ENCODE results near the gene SFR1. TPM values are rescaled to one million over a fixed set of nuclear protein-coding genes. Genes with fewer than 3 reads are reported as not detected.
A peak's percentile ranks its signal among the peaks of the same experiment; 100 is the strongest.

Gene SFR1
- total RNA-seq, 1 experiment from 2014 or later, result 9.9 TPM

GRCh38 chr10:104077663-104078151 lies 44.3 kb upstream of the SFR1 start:
- Mint-ChIP-seq H3K27me3 (ENCODE audit: low read depth) (no peaks in the 10 kb centered on the region; the same call in 1 of the 2 replicates), H3K4me1 (peaks cover 24% of the 10 kb centered on the region), H3K36me3 (no peaks in the 10 kb centered on the region), H3K4me3 (no peak overlapping the region), H3K9me3 (no peaks in the 10 kb centered on the region), H3K27ac (no peak overlapping the region)
- TF ChIP-seq STAT6 (CRISPR knock-in tag; conservative IDR thresholded peaks at IDR 0.05; ENCODE audit: low read depth), result no peak
- no peak for TF ChIP-seq FOXP1 (CRISPR knock-in tag; IDR thresholded peaks at IDR 0.05; ENCODE audit: borderline replicate concordance)
- no peak for TF ChIP-seq GTF2I (CRISPR knock-in tag; conservative IDR thresholded peaks at IDR 0.05)
- TF ChIP-seq ZNF263 (CRISPR knock-in tag; IDR thresholded peaks at IDR 0.05; ENCODE audit: low read depth), result no peak
- POLR2A ChIA-PET, result interaction anchor here (0.6 to 2.1 kb wide), 3 partner anchors 44 to 95 kb away, joined by 4 to 9 read pairs (median 7); partner anchors contain the start of gene SFR1
- DNase-seq (ENCODE audit: low spot score) (no peak), ATAC-seq (no peak)
- CTCF ChIA-PET, result interaction anchor here (0.6 to 2.3 kb wide), 2 partner anchors 20 to 197 kb away, joined by 5 read pairs; no protein-coding TSS in a partner anchor

GRCh38 chr10:104080762-104081161 lies 41.2 kb upstream of the SFR1 start:
- ATAC-seq (no peak), DNase-seq (ENCODE audit: low spot score) (peak; percentile 30)
- Mint-ChIP-seq H3K27me3 (ENCODE audit: low read depth) (no peaks in the 10 kb centered on the region), H3K4me1 (peaks cover 34% of the 10 kb centered on the region), H3K36me3 (no peaks in the 10 kb centered on the region), H3K27ac (no peak overlapping the region), H3K4me3 (no peak overlapping the region), H3K9me3 (no peaks in the 10 kb centered on the region)
- ChIA-PET CTCF (interaction anchor here (1.2 to 1.5 kb wide), 3 partner anchors 11 to 53 kb away, joined by 3 to 5 read pairs (median 3); partner anchors contain the start of gene SFR1), POLR2A (no interaction called here)
- TF ChIP-seq FOXP4 (CRISPR knock-in tag; IDR thresholded peaks at IDR 0.05) (no peak), HMGXB4 (CRISPR knock-in tag; IDR thresholded peaks at IDR 0.05) (no peak), ZBTB43 (CRISPR knock-in tag; IDR thresholded peaks at IDR 0.05) (no peak)

GRCh38 chr10:104081998-104082397 lies 40.0 kb upstream of the SFR1 start:
- DNase-seq (ENCODE audit: low spot score) (no peak), ATAC-seq (no peak)
- H3K9me3 Mint-ChIP-seq, result no peaks in the 10 kb centered on the region
- H3K36me3 Mint-ChIP-seq, result no peaks in the 10 kb centered on the region
- ChIA-PET POLR2A (no interaction called here), CTCF (interaction anchor here (1.2 kb wide), 1 partner anchor 12 kb away, joined by 3 read pairs; no protein-coding TSS in a partner anchor)
- TF ChIP-seq SOX15 (CRISPR knock-in tag; IDR thresholded peaks at IDR 0.05) (no peak), JUN (CRISPR knock-in tag; IDR thresholded peaks at IDR 0.05) (no peak), ATF1 (CRISPR knock-in tag; IDR thresholded peaks at IDR 0.05) (no peak), ZNF671 (CRISPR knock-in tag; IDR thresholded peaks at IDR 0.05) (no peak), RELA (CRISPR knock-in tag; IDR thresholded peaks at IDR 0.05; ENCODE audit: borderline replicate concordance) (no peak), ZNF396 (CRISPR knock-in tag; IDR thresholded peaks at IDR 0.05; ENCODE audit: borderline replicate concordance) (no peak), TEAD4 (CRISPR knock-in tag; IDR thresholded peaks at IDR 0.05) (no peak), NFATC4 (CRISPR knock-in tag; IDR thresholded peaks at IDR 0.05) (no peak), MLX (CRISPR knock-in tag; IDR thresholded peaks at IDR 0.05) (no peak), ZNF532 (CRISPR knock-in tag; IDR thresholded peaks at IDR 0.05; ENCODE audit: borderline replicate concordance) (no peak), ZNF423 (CRISPR knock-in tag; IDR thresholded peaks at IDR 0.05) (no peak), ZNF416 (CRISPR knock-in tag; IDR thresholded peaks at IDR 0.05) (no peak)
- H3K27ac Mint-ChIP-seq, result no peak overlapping the region
- no peak overlapping the region for H3K4me3 Mint-ChIP-seq
- H3K27me3 Mint-ChIP-seq (ENCODE audit: low read depth), result no peaks in the 10 kb centered on the region
- peaks cover 40% of the 10 kb centered on the region for H3K4me1 Mint-ChIP-seq

All from WTC11 (cell line).